Measurements from ENCODE around the gene MTFP1.
"Not testable (repeated sequence)": the region's sequence is repeated elsewhere in the genome, so short reads cannot be mapped to it uniquely, and the experiment has no call there.

MTFP1 gene

GRCh38 chr22:30392661-30393321 lies 32.8 kb upstream of the MTFP1 start:
- Histone ChIP-seq H3K4me1 (ENCODE audit: control insufficient read depth in 2 of 2, insufficient read depth in 2 of 2, low read length in 2 of 2) (peaks cover 6 to 10% of the 10 kb centered on the region in 2 donors), H3K9me3 (ENCODE audit: control insufficient read depth in 2 of 2, low read length in 2 of 2) (no peaks in the 10 kb centered on the region), H3K36me3 (ENCODE audit: control insufficient read depth in 2 of 2, insufficient read depth in 2 of 2, low read length in 2 of 2) (no peaks in the 10 kb centered on the region), H3K27me3 (ENCODE audit: control insufficient read depth in 2 of 2, insufficient read depth in 2 of 2, low read length in 2 of 2) (peaks cover 6 to 9% of the 10 kb centered on the region in 2 donors), H3K9ac (ENCODE audit: low read depth in 1 of 2, low read length in 2 of 2) (no peak overlapping the region), H3K27ac (ENCODE audit: low read depth in 2 of 2, low read length in 2 of 2) (no peak overlapping the region), H3K4me3 (ENCODE audit: low read length in 2 of 2) (no peak overlapping the region)

DNA sequence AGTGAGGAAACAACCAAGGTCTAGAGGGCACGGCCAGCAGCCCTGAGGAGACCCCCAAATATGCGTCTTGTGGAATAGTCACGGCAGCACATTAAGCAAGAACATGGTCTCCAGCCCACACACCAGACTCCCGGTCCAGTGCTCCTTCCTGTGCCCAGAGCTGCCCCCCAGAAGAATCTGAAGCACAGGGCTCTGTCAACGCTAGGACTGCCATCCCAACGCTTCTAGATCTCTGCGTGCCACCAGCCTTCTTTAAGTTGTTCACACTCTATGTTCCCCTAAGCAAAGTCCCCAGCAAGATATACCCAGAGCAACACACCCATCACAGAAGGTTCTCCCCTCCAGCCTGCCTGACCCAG lies 32.3 kb upstream of the MTFP1 start:
- Histone ChIP-seq H3K27me3 (ENCODE audit: control insufficient read depth in 2 of 2, insufficient read depth in 2 of 2, low read length in 2 of 2) (peaks cover 10 to 12% of the 10 kb centered on the region in 2 donors), H3K4me1 (ENCODE audit: control insufficient read depth in 2 of 2, insufficient read depth in 2 of 2, low read length in 2 of 2) (peaks cover 10 to 12% of the 10 kb centered on the region in 2 donors), H3K27ac (ENCODE audit: low read depth in 2 of 2, low read length in 2 of 2) (no peak overlapping the region), H3K9ac (ENCODE audit: low read depth in 1 of 2, low read length in 2 of 2) (no peak overlapping the region), H3K4me3 (ENCODE audit: low read length in 2 of 2) (no peak overlapping the region), H3K36me3 (ENCODE audit: control insufficient read depth in 2 of 2, insufficient read depth in 2 of 2, low read length in 2 of 2) (no peaks in the 10 kb centered on the region), H3K9me3 (ENCODE audit: control insufficient read depth in 2 of 2, low read length in 2 of 2) (no peaks in the 10 kb centered on the region)

DNA sequence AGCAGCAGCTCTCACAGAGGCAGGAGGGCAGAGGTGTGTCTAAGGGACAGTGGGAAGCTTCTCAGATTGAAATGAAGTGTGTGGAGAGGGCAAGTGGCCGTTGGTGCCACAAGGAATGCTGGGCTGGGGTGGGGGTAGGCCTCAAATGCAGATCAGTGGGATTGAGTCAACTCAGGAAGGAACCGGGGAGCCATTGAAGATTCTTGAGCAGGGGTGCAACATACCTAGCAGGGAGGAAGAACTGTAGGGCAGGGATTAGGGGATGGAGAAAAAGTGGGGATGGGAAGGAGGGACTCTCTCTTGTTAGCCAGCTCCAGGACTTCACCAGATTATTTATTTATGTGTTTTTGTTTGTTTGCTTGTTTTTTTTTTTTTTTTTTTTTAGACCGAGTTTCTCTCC lies 31.7 kb upstream of the MTFP1 start:
- H3K4me1 ChIP-seq (ENCODE audit: control insufficient read depth in 2 of 2, insufficient read depth in 2 of 2, low read length in 2 of 2): peaks cover 10 to 12% of the 10 kb centered on the region in 2 donors
- peaks cover 12 to 13% of the 10 kb centered on the region in 2 donors for H3K27me3 ChIP-seq (ENCODE audit: control insufficient read depth in 2 of 2, insufficient read depth in 2 of 2, low read length in 2 of 2)
- H3K9ac ChIP-seq (ENCODE audit: low read depth in 1 of 2, low read length in 2 of 2): no peak overlapping the region
- no peaks in the 10 kb centered on the region for H3K9me3 ChIP-seq (ENCODE audit: control insufficient read depth in 2 of 2, low read length in 2 of 2)
- no peaks in the 10 kb centered on the region for H3K36me3 ChIP-seq (ENCODE audit: control insufficient read depth in 2 of 2, insufficient read depth in 2 of 2, low read length in 2 of 2)
- H3K27ac ChIP-seq (ENCODE audit: low read depth in 2 of 2, low read length in 2 of 2): no peak overlapping the region
- H3K4me3 ChIP-seq (ENCODE audit: low read length in 2 of 2): no peak overlapping the region

DNA sequence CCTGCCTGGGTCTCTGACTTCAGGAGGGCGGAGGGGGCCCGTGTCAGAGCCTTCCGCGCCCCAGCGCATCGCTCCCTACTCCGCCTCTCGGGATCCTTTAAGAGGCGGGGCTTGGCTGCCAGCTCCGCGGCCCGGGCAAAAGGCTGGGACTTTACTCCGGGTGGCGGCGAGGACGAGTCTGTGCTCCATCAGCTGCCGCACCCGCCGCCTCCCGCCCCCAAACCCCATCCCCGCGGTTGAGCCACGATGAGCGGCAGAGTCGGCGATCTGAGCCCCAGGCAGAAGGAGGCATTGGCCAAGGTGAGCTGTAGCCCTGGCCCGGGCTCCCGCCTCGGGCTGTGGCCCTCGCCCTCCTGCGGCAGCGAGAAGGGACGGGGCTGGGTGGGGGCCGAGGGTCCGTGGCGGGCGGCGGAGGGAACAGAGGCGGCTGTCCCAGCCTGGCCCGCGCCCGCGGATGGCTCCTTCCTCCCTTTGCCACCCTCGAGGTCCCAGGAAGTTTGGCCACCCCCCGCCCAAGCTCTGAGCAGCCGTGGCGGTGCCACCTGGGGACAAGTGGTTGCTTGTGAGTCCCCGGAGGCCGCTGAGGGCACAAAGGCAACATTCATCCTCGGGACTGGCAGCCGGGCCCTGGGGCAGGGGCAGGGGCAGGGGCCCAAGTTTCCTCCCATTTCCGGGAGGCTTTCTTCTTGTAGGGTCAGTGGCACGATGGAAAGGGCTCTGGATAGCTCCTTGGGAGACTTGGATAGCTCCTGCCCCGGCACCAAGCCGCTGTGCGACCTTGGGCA lies 28.5 kb upstream of the MTFP1 start, which contains the start of gene SEC14L2:
SEC14L2 (plus strand) TSS at position 148 of the 785 bp plus-strand sequence; CDS start at position 247, 99 bp downstream.
- Histone ChIP-seq H3K27ac (ENCODE audit: low read depth in 2 of 2, low read length in 2 of 2) (no peak within 1 kb of the TSS), H3K27me3 (ENCODE audit: control insufficient read depth in 2 of 2, insufficient read depth in 2 of 2, low read length in 2 of 2) (peaks cover 13 to 17% of the 10 kb centered on the region in 2 donors), H3K4me1 (ENCODE audit: control insufficient read depth in 2 of 2, insufficient read depth in 2 of 2, low read length in 2 of 2) (peaks cover 10 to 12% of the 10 kb centered on the region in 2 donors), H3K36me3 (ENCODE audit: control insufficient read depth in 2 of 2, insufficient read depth in 2 of 2, low read length in 2 of 2) (no peaks in the 10 kb centered on the region), H3K9ac (ENCODE audit: low read depth in 1 of 2, low read length in 2 of 2) (peak within 1 kb of the TSS in 1 of 2 donors; percentile 40), H3K4me3 (ENCODE audit: low read length in 2 of 2) (peak within 1 kb of the TSS; percentile 47 to 63), H3K9me3 (ENCODE audit: control insufficient read depth in 2 of 2, low read length in 2 of 2) (no peaks in the 10 kb centered on the region)

GRCh38 chr22:30397656-30398635 lies 27.6 kb upstream of the MTFP1 start:
- no peaks in the 10 kb centered on the region for H3K36me3 ChIP-seq (ENCODE audit: control insufficient read depth in 2 of 2, insufficient read depth in 2 of 2, low read length in 2 of 2)
- peak overlapping the region; percentile 47 to 63 for H3K4me3 ChIP-seq (ENCODE audit: low read length in 2 of 2)
- peak overlapping the region in 1 of 2 donors; percentile 40 for H3K9ac ChIP-seq (ENCODE audit: low read depth in 1 of 2, low read length in 2 of 2)
- peaks cover 10 to 12% of the 10 kb centered on the region in 2 donors for H3K4me1 ChIP-seq (ENCODE audit: control insufficient read depth in 2 of 2, insufficient read depth in 2 of 2, low read length in 2 of 2)
- H3K27ac ChIP-seq (ENCODE audit: low read depth in 2 of 2, low read length in 2 of 2): no peak overlapping the region
- H3K9me3 ChIP-seq (ENCODE audit: control insufficient read depth in 2 of 2, low read length in 2 of 2): no peaks in the 10 kb centered on the region
- peaks cover 13 to 17% of the 10 kb centered on the region in 2 donors for H3K27me3 ChIP-seq (ENCODE audit: control insufficient read depth in 2 of 2, insufficient read depth in 2 of 2, low read length in 2 of 2)

DNA sequence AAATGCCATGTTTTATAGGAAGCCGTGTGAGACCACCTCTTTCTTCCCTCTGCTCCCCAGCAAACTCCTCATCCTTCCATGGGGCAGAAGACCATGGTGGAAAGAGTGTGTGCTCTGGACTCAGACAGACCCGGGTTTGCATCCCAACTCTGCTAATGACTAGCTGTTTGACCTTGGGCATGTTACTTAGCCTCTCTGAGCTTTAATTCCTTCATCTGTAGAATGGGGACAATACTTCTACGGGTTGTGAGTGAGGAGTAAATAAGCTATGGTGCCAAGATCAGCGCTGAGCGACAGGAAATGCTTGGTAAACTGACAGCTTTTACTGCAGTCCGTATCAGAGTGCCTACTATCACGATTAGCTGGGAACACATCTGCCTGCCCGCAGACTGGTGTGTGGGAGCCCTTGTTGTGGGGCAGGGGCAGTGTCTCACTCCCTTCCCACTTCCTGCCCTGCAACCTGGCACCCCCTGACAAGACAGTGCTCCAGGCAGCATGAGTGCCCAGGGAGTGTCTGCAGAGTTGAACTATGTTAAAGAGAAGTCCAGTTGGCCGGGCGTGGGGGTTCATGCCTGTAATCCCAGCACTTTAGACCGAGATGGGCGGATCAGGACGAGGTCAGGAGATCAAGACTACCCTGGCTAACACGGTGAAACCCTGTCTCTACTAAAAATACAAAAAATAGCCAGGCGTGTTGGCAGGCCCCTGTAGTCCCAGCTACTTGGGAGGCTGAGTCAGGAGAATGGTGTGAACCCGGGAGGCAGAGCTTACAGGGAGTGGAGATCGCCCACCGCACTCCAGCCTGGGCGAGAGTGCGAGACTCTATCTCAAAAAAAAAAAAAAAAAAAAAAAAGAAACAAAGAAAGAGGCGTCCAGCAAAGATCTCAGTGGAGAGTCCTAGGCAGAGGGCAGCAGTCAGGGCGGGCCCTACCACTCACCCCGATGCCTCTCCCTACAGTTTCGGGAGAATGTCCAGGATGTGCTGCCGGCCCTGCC lies 26.6 kb upstream of the MTFP1 start:
- H3K4me3 ChIP-seq (ENCODE audit: low read length in 2 of 2): no peak overlapping the region
- no peaks in the 10 kb centered on the region for H3K36me3 ChIP-seq (ENCODE audit: control insufficient read depth in 2 of 2, insufficient read depth in 2 of 2, low read length in 2 of 2)
- no peak overlapping the region for H3K9ac ChIP-seq (ENCODE audit: low read depth in 1 of 2, low read length in 2 of 2)
- no peak overlapping the region for H3K27ac ChIP-seq (ENCODE audit: low read depth in 2 of 2, low read length in 2 of 2)
- no peaks in the 10 kb centered on the region for H3K9me3 ChIP-seq (ENCODE audit: control insufficient read depth in 2 of 2, low read length in 2 of 2)
- H3K4me1 ChIP-seq (ENCODE audit: control insufficient read depth in 2 of 2, insufficient read depth in 2 of 2, low read length in 2 of 2): peaks cover 10 to 12% of the 10 kb centered on the region in 2 donors
- H3K27me3 ChIP-seq (ENCODE audit: control insufficient read depth in 2 of 2, insufficient read depth in 2 of 2, low read length in 2 of 2): peaks cover 13 to 17% of the 10 kb centered on the region in 2 donors

- no peak overlapping the region for H3K9ac ChIP-seq (ENCODE audit: low read depth in 1 of 2, low read length in 2 of 2)
- no peak overlapping the region for H3K4me3 ChIP-seq (ENCODE audit: low read length in 2 of 2)
- no peaks in the 10 kb centered on the region for H3K9me3 ChIP-seq (ENCODE audit: control insufficient read depth in 2 of 2, low read length in 2 of 2)
- H3K36me3 ChIP-seq (ENCODE audit: control insufficient read depth in 2 of 2, insufficient read depth in 2 of 2, low read length in 2 of 2): no peaks in the 10 kb centered on the region
- no peak overlapping the region for H3K27ac ChIP-seq (ENCODE audit: low read depth in 2 of 2, low read length in 2 of 2)
- H3K4me1 ChIP-seq (ENCODE audit: control insufficient read depth in 2 of 2, insufficient read depth in 2 of 2, low read length in 2 of 2): peaks cover 10 to 12% of the 10 kb centered on the region in 2 donors
- H3K27me3 ChIP-seq (ENCODE audit: control insufficient read depth in 2 of 2, insufficient read depth in 2 of 2, low read length in 2 of 2): peaks cover 13 to 17% of the 10 kb centered on the region in 2 donors
Measured at GRCh38 chr22:30399718-30400117, 25.9 kb upstream of the MTFP1 start.

GRCh38 chr22:30400159-30400558 lies 25.4 kb upstream of the MTFP1 start:
- Histone ChIP-seq H3K27ac (ENCODE audit: low read depth in 2 of 2, low read length in 2 of 2) (no peak overlapping the region), H3K36me3 (ENCODE audit: control insufficient read depth in 2 of 2, insufficient read depth in 2 of 2, low read length in 2 of 2) (no peaks in the 10 kb centered on the region), H3K27me3 (ENCODE audit: control insufficient read depth in 2 of 2, insufficient read depth in 2 of 2, low read length in 2 of 2) (peaks cover 13 to 17% of the 10 kb centered on the region in 2 donors), H3K4me1 (ENCODE audit: control insufficient read depth in 2 of 2, insufficient read depth in 2 of 2, low read length in 2 of 2) (peaks cover 10 to 12% of the 10 kb centered on the region in 2 donors), H3K9ac (ENCODE audit: low read depth in 1 of 2, low read length in 2 of 2) (no peak overlapping the region), H3K9me3 (ENCODE audit: control insufficient read depth in 2 of 2, low read length in 2 of 2) (no peaks in the 10 kb centered on the region), H3K4me3 (ENCODE audit: low read length in 2 of 2) (no peak overlapping the region)

GRCh38 chr22:30401024-30401423 lies 24.5 kb upstream of the MTFP1 start:
- not testable (repeated sequence) for H3K36me3 ChIP-seq (ENCODE audit: control insufficient read depth in 2 of 2, insufficient read depth in 2 of 2, low read length in 2 of 2); H3K9ac ChIP-seq (ENCODE audit: low read depth in 1 of 2, low read length in 2 of 2); H3K27ac ChIP-seq (ENCODE audit: low read depth in 2 of 2, low read length in 2 of 2); H3K9me3 ChIP-seq (ENCODE audit: control insufficient read depth in 2 of 2, low read length in 2 of 2); H3K4me3 ChIP-seq (ENCODE audit: low read length in 2 of 2)
- Histone ChIP-seq H3K4me1 (ENCODE audit: control insufficient read depth in 2 of 2, insufficient read depth in 2 of 2, low read length in 2 of 2) (peaks cover 10 to 12% of the 10 kb centered on the region in 2 donors), H3K27me3 (ENCODE audit: control insufficient read depth in 2 of 2, insufficient read depth in 2 of 2, low read length in 2 of 2) (peaks cover 13 to 14% of the 10 kb centered on the region in 2 donors)
